ENCODE results near the gene LEKR1. TPM values are rescaled to one million over a fixed set of nuclear protein-coding genes. Genes with fewer than 3 reads are reported as not detected.
"Not testable (repeated sequence)": the region's sequence is repeated elsewhere in the genome, so short reads cannot be mapped to it uniquely, and the experiment has no call there.

LEKR1 gene
- total and polyA plus RNA-seq, 2 of the 13 experiments (the other 11 are each of a cell fraction or from before 2014, with no cell fraction given): 0.49 to 1.5 TPM

- POLR2A ChIA-PET: no interaction called here
- no peaks in the 10 kb centered on the region for H3K79me2 ChIP-seq (ENCODE audit: insufficient read depth, low read length)
- H3K4me1 ChIP-seq (ENCODE audit: insufficient read depth, low read length): no peaks in the 10 kb centered on the region
- 5% methylated on average over 1 of the region's 1 CpG for WGBS (ENCODE audit: low lambda C conversion rate)
- H3K4me2 ChIP-seq (ENCODE audit: low read depth, low read length): no peak overlapping the region
- CTCF ChIA-PET (ENCODE audit: low intra/inter-chr PET ratio, low total read pairs): no interaction called here
- intact Hi-C loops (cut with micrococcal nuclease; ENCODE audit: unreplicated experiment) (no loop called here), in situ Hi-C loops (cut with HindIII; ENCODE audit: extremely low pct_ligation_motif_present, low pct_unique_long_range_greater_than_20kb) (no loop called here)
- H2AFZ ChIP-seq (ENCODE audit: low read length): no peak overlapping the region
- H3K27ac ChIP-seq (ENCODE audit: extremely low read length, insufficient read depth, low read length): no peak overlapping the region
- no peaks in the 10 kb centered on the region for H4K20me1 ChIP-seq (ENCODE audit: insufficient read depth, low read length)
- H3K27me3 ChIP-seq (ENCODE audit: control insufficient read depth in 1 of 2, insufficient read depth in 2 of 2, low read length in 2 of 2): no peaks in the 10 kb centered on the region
- ATAC-seq: no peak
- H3K36me3 ChIP-seq (replicated peaks in 1 of 2; ENCODE audit: control insufficient read depth in 1 of 2, insufficient read depth in 2 of 2, low read length in 2 of 2): no peaks in the 10 kb centered on the region
- no peak for FAIRE-seq
- BruUV-seq (replicated peaks): no TSS peak
- H3K4me3 ChIP-seq (replicated peaks in 1 of 3; ENCODE audit: insufficient read depth in 1 of 3, low read depth in 2 of 3, low read length in 3 of 3): no peak overlapping the region
- DNase-seq (ENCODE audit: low spot score): no peak
- H3K9ac ChIP-seq (ENCODE audit: insufficient read depth, low read depth, low read length): no peak overlapping the region
- TF ChIP-seq ZNF160 (CRISPR knock-in tag; IDR thresholded peaks at IDR 0.05) (peak; percentile 96), ZBTB49 (CRISPR knock-in tag; IDR thresholded peaks at IDR 0.05; ENCODE audit: borderline replicate concordance) (no peak)
- peaks cover 38% of the 10 kb centered on the region for H3K9me3 ChIP-seq (ENCODE audit: low read length)
Measured at GRCh38 chr3:156873906-156874305, 47.8 kb downstream of the LEKR1 start.

GRCh38 chr3:156879491-156879890 lies 53.3 kb downstream of the LEKR1 start:
- H3K79me2 ChIP-seq (ENCODE audit: insufficient read depth, low read length); DNase-seq (ENCODE audit: low spot score); POLR2A ChIA-PET; in situ Hi-C loops (cut with HindIII; ENCODE audit: extremely low pct_ligation_motif_present, low pct_unique_long_range_greater_than_20kb); H3K9ac ChIP-seq (ENCODE audit: insufficient read depth, low read depth, low read length); H3K4me1 ChIP-seq (ENCODE audit: insufficient read depth, low read length); CTCF ChIA-PET (ENCODE audit: low intra/inter-chr PET ratio, low total read pairs); H3K4me3 ChIP-seq (replicated peaks in 1 of 3; ENCODE audit: insufficient read depth in 1 of 3, low read depth in 2 of 3, low read length in 3 of 3); H3K36me3 ChIP-seq (replicated peaks in 1 of 2; ENCODE audit: control insufficient read depth in 1 of 2, insufficient read depth in 2 of 2, low read length in 2 of 2); BruUV-seq (replicated peaks); ATAC-seq; H3K27me3 ChIP-seq (ENCODE audit: control insufficient read depth in 1 of 2, insufficient read depth in 2 of 2, low read length in 2 of 2); intact Hi-C loops (cut with micrococcal nuclease; ENCODE audit: unreplicated experiment); FAIRE-seq; H3K27ac ChIP-seq (ENCODE audit: extremely low read length, insufficient read depth, low read length); H4K20me1 ChIP-seq (ENCODE audit: insufficient read depth, low read length); H2AFZ ChIP-seq (ENCODE audit: low read length); H3K4me2 ChIP-seq (ENCODE audit: low read depth, low read length): not testable (repeated sequence)
- peaks cover 37% of the 10 kb centered on the region for H3K9me3 ChIP-seq (ENCODE audit: low read length)
- TF ChIP-seq ZFP36 (IDR thresholded peaks at IDR 0.05; ENCODE audit: borderline replicate concordance, low read depth, low read length, partially characterized antibody): peak; percentile 72
- 0% methylated on average over 1 of the region's 3 CpGs for WGBS (ENCODE audit: low lambda C conversion rate)
